HEK293 (cell line): ENCODE measurements around the gene PTCD1.

Experiments
- CTCF ChIA-PET: fragments of 350-600 bp; formaldehyde crosslinking; extraction: SDS; loops from one replicate; lab custom pipeline; 2021; ENCODE audit warnings: antibody characterized with exemption; lab: Yijun Ruan, JAX
- POLR2A ChIA-PET: fragments of 300-600 bp; formaldehyde crosslinking; extraction: SDS; loops from one replicate; lab custom pipeline; 2020; ENCODE audit warnings: antibody characterized with exemption, inconsistent platforms; lab: Yijun Ruan, JAX
- H3K27ac ChIP-seq: fragments of 200-500 bp; sonication (Bioruptor generic); 2 replicates; pipeline ENCODE4 v1.5.1; 2014; ENCODE audit warnings: low read depth, low read length, control low read depth, inconsistent platforms; ENCODE audit errors: extremely low read depth
- H3K36me3 ChIP-seq, 2 experiments: fragments of 200-500 bp in 1 of 2; sonication (Bioruptor generic) in 1 of 2; 1 replicate in 1 of 2; 2 replicates in 1 of 2; pipeline ENCODE4 v1.5.1; 2014 to 2017; ENCODE audit warnings: inconsistent platforms in 2 of 2, low read length in 2 of 2; ENCODE audit not compliant: control insufficient read depth in 2 of 2, insufficient read depth in 1 of 2
- H3K4me1 ChIP-seq: fragments of 200-500 bp; sonication (Bioruptor generic); 2 replicates; pipeline ENCODE4 v1.5.1; 2014; ENCODE audit warnings: mild to moderate bottlenecking, low read length, inconsistent platforms; ENCODE audit not compliant: control insufficient read depth, insufficient read depth
- H3K4me3 ChIP-seq: 2 replicates; pipeline ENCODE4 v1.5.1; 2011; ENCODE audit warnings: low read depth, mild to moderate bottlenecking, control low read depth, low read length, moderate library complexity
- H3K9me3 ChIP-seq: fragments of 200-500 bp; sonication (Bioruptor generic); 2 replicates; pipeline ENCODE4 v1.5.1; 2014; ENCODE audit warnings: low read depth, low read length, inconsistent platforms; ENCODE audit not compliant: control insufficient read depth, insufficient read depth
- GLIS1 ChIP-seq: fragments of 450-650 bp; formaldehyde crosslinking; IDR thresholded peaks from 2 replicates; pipeline ENCODE4 v1.5.1; 2016; ENCODE audit warnings: missing biosample characterization, missing genetic modification characterization
- KLF1 ChIP-seq: fragments of 450-650 bp; formaldehyde crosslinking; IDR thresholded peaks from 2 replicates; pipeline ENCODE4 v1.5.1; 2016; ENCODE audit warnings: missing biosample characterization, missing genetic modification characterization
- MEIS1 ChIP-seq: sonication (generic); formaldehyde crosslinking; IDR thresholded peaks from 2 replicates; pipeline ENCODE4 v1.8.1; 2022; ENCODE audit warnings: missing genetic modification reagents, mild to moderate bottlenecking, borderline replicate concordance
- MYNN ChIP-seq: fragments of 450-650 bp; formaldehyde crosslinking; IDR thresholded peaks from 2 replicates; pipeline ENCODE4 v1.5.1; 2016; ENCODE audit warnings: missing biosample characterization, missing genetic modification characterization, borderline replicate concordance
- MZF1 ChIP-seq: fragments of 450-650 bp; formaldehyde crosslinking; IDR thresholded peaks from 2 replicates; pipeline ENCODE4 v1.5.1; 2017; ENCODE audit warnings: missing biosample characterization, missing genetic modification characterization, borderline replicate concordance
- OVOL3 ChIP-seq: fragments of 450-650 bp; formaldehyde crosslinking; IDR thresholded peaks from 2 replicates; pipeline ENCODE4 v1.5.1; 2016; ENCODE audit warnings: missing biosample characterization, missing genetic modification characterization
- PRDM2 ChIP-seq: fragments of 450-650 bp; formaldehyde crosslinking; IDR thresholded peaks from 2 replicates; pipeline ENCODE4 v1.5.1; 2016; ENCODE audit warnings: missing biosample characterization, missing genetic modification characterization, borderline replicate concordance
- TRIM28 ChIP-seq: IDR thresholded peaks from 2 replicates; pipeline ENCODE4 v1.6.1; 2011; ENCODE audit warnings: low read length, control low read depth, borderline replicate concordance
- ZBTB48 ChIP-seq: fragments of 450-650 bp; formaldehyde crosslinking; IDR thresholded peaks from 2 replicates; pipeline ENCODE4 v1.5.1; 2016; ENCODE audit warnings: missing biosample characterization, missing genetic modification characterization
- ZEB2 ChIP-seq: fragments of 450-650 bp; formaldehyde crosslinking; IDR thresholded peaks from 2 replicates; pipeline ENCODE4 v1.5.1; 2016; ENCODE audit warnings: missing biosample characterization, missing genetic modification characterization
- ZIC2 ChIP-seq: fragments of 450-650 bp; formaldehyde crosslinking; IDR thresholded peaks from 2 replicates; pipeline ENCODE4 v1.5.1; 2016; ENCODE audit warnings: missing biosample characterization, missing genetic modification characterization
- ZNF121 ChIP-seq: fragments of 450-650 bp; formaldehyde crosslinking; IDR thresholded peaks from 2 replicates; pipeline ENCODE4 v1.5.1; 2016; ENCODE audit warnings: missing biosample characterization, missing genetic modification characterization
- ZNF19 ChIP-seq: fragments of 450-650 bp; formaldehyde crosslinking; IDR thresholded peaks from 2 replicates; pipeline ENCODE4; 2016; ENCODE audit warnings: missing biosample characterization, missing genetic modification characterization, low read depth
- ZNF202 ChIP-seq: fragments of 450-650 bp; formaldehyde crosslinking; IDR thresholded peaks from 2 replicates; pipeline ENCODE4 v1.5.1; 2016; ENCODE audit warnings: missing biosample characterization, missing genetic modification characterization, borderline replicate concordance
- ZNF223 ChIP-seq: fragments of 450-650 bp; formaldehyde crosslinking; IDR thresholded peaks from 2 replicates; pipeline ENCODE4 v1.5.1; 2016; ENCODE audit warnings: missing biosample characterization, missing genetic modification characterization
- ZNF23 ChIP-seq: fragments of 450-650 bp; formaldehyde crosslinking; IDR thresholded peaks from 2 replicates; pipeline ENCODE4 v1.5.1; 2016; ENCODE audit warnings: missing biosample characterization, missing genetic modification characterization, borderline replicate concordance
- ZNF391 ChIP-seq: fragments of 450-650 bp; formaldehyde crosslinking; IDR thresholded peaks from 2 replicates; pipeline ENCODE4 v1.5.1; 2016; ENCODE audit warnings: low read depth, missing biosample characterization, missing genetic modification characterization, borderline replicate concordance
- ZNF394 ChIP-seq: fragments of 450-650 bp; formaldehyde crosslinking; IDR thresholded peaks from 2 replicates; pipeline ENCODE4 v1.5.1; 2016; ENCODE audit warnings: missing biosample characterization, missing genetic modification characterization, mild to moderate bottlenecking, moderate library complexity, borderline replicate concordance
- ZNF416 ChIP-seq: fragments of 450-650 bp; formaldehyde crosslinking; IDR thresholded peaks from 2 replicates; pipeline ENCODE4 v1.5.1; 2016; ENCODE audit warnings: missing biosample characterization, missing genetic modification characterization
- ZNF514 ChIP-seq: fragments of 450-650 bp; formaldehyde crosslinking; IDR thresholded peaks from 2 replicates; pipeline ENCODE4 v1.5.1; 2016; ENCODE audit warnings: missing biosample characterization, missing genetic modification characterization
- ZNF664 ChIP-seq: fragments of 450-650 bp; formaldehyde crosslinking; IDR thresholded peaks from 2 replicates; pipeline ENCODE4 v1.5.1; 2016; ENCODE audit warnings: missing biosample characterization, missing genetic modification characterization
- ZNF830 ChIP-seq: fragments of 450-650 bp; IDR thresholded peaks from 2 replicates; pipeline ENCODE4 v1.5.0; 2018; ENCODE audit warnings: missing biosample characterization, missing genetic modification characterization, low read depth, mild to moderate bottlenecking, moderate library complexity
- TF ChIP-seq, protein P1 (sequence below): fragments of 450-650 bp; formaldehyde crosslinking; IDR thresholded peaks from 2 replicates; pipeline ENCODE4 v1.5.1; 2016; ENCODE audit warnings: missing biosample characterization, missing genetic modification characterization
- TF ChIP-seq, protein P2 (sequence below): IDR thresholded peaks from 2 replicates; pipeline ENCODE4 v1.6.1; 2011; ENCODE audit warnings: mild to moderate bottlenecking, low read depth, low read length, borderline replicate concordance

Gene PTCD1

DNA sequence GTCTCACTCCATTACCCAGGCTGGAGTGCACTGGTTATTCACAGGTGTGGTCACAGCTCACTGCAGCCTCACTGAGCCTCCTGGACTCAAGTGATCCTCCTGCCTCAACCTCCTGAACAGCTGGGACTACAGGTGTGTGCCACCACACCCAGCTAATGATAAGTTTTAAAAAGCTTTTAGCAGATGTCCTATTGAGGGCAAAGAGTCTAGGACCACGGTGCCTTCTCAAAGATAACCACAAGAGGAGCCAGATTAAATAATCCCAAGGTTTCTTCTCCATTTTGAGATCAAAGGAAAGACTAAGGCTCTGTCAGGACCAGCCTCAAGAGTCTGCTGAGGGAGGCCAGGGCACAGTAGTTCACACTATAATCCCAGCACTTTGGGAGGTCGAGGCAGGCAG lies 22.6 kb upstream of the PTCD1 start:
- Histone ChIP-seq H3K4me3 (no peak overlapping the region), H3K9me3 (no peaks in the 10 kb centered on the region), H3K36me3 (peaks cover 23 to 63% of the 10 kb centered on the region in 2 experiments), H3K27ac (no peak overlapping the region), H3K4me1 (no peaks in the 10 kb centered on the region)
- ChIA-PET CTCF (no interaction called here), POLR2A (interaction anchor here (1.3 kb wide), 1 partner anchor 43 kb away, joined by 6 read pairs; the partner anchor contains the start of gene ZKSCAN5)
- TF ChIP-seq GLIS1 (tag by site-specific recombination) (no peak), PRDM2 (no peak), ZNF391 (no peak), MYNN (tag by site-specific recombination) (no peak), ZNF830 (no peak)
- TF ChIP-seq, protein P1, sequence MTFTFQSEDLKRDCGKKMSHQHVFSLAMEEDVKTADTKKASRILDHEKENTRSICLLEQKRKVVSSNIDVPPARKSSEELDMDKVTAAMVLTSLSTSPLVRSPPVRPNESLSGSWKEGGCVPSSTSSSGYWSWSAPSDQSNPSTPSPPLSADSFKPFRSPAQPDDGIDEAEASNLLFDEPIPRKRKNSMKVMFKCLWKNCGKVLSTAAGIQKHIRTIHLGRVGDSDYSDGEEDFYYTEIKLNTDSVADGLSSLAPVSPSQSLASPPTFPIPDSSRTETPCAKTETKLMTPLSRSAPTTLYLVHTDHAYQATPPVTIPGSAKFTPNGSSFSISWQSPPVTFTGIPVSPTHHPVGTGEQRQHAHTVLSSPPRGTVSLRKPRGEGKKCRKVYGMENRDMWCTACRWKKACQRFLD = no peak

DNA sequence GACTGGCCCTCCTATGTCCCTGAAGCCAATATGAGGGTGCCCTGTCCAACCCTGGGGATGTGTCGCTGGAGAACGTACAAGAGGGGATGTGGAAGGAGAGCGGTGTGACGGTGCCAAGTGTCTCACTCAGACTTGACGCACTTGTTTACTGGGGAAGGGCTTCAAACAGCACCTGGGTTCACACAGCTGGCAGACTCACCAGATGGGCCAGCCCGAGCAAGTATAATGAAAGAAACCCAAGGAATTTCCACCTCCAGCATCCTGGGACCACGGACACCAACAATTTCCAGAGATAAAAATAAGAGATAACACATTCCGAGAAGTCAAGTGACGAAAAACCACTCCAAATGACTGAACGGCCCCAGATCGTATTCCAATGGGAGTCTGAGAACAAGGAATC lies 22.1 kb upstream of the PTCD1 start:
- TF ChIP-seq ZNF223 (tag by site-specific recombination) = no peak
- TF ChIP-seq ZNF121 = no peak
- TF ChIP-seq ZNF23 (tag by site-specific recombination) = no peak
- TF ChIP-seq KLF1 (tag by site-specific recombination) = no peak
- TF ChIP-seq OVOL3 (tag by site-specific recombination) = no peak
- no peak for TF ChIP-seq ZBTB48 (tag by site-specific recombination)
- TF ChIP-seq ZNF514 (tag by site-specific recombination) = no peak
- TF ChIP-seq ZNF664 (tag by site-specific recombination) = no peak
- TF ChIP-seq ZNF202 (tag by site-specific recombination) = no peak
- H3K36me3 ChIP-seq = peaks cover 23 to 69% of the 10 kb centered on the region in 2 experiments
- POLR2A ChIA-PET = interaction anchor here (1.3 kb wide), 1 partner anchor 44 kb away, joined by 6 read pairs; the partner anchor contains the start of gene ZKSCAN5
- H3K27ac ChIP-seq = no peak overlapping the region
- no peaks in the 10 kb centered on the region for H3K4me1 ChIP-seq
- no peaks in the 10 kb centered on the region for H3K9me3 ChIP-seq
- H3K4me3 ChIP-seq = no peak overlapping the region
- CTCF ChIA-PET = interaction anchor here (1.0 kb wide), 1 partner anchor 10 kb away, joined by 3 read pairs; no protein-coding TSS in a partner anchor

DNA sequence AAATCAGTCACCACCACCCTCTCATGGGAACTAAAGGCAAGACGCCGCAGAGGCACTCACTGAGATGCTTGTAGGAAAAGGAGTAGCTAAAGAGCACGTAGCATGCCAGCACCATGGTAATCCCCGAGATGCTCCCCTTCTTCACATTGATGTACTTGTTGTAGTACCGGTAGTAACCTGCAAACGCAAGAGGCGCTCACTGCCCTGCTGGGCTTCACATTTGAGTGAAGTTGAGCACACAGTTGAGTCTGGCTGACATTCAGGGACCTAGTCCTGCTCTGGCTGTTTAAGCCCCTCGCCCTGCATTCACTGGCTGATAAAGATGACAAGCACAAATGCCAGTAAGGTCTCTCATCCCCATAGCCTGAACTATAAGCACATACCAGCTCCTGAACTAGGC lies 20.5 kb upstream of the PTCD1 start:
- H3K27ac ChIP-seq = no peak overlapping the region
- H3K4me1 ChIP-seq = no peaks in the 10 kb centered on the region
- H3K36me3 ChIP-seq = peaks cover 19 to 82% of the 10 kb centered on the region in 2 experiments
- POLR2A ChIA-PET = interaction anchor here (0.6 kb wide), 1 partner anchor 12 kb away, joined by 3 read pairs; no protein-coding TSS in a partner anchor
- no peak overlapping the region for H3K4me3 ChIP-seq
- CTCF ChIA-PET = interaction anchor here (0.7 to 1.5 kb wide), 2 partner anchors 9 to 157 kb away, joined by 3 read pairs; no protein-coding TSS in a partner anchor
- no peaks in the 10 kb centered on the region for H3K9me3 ChIP-seq
- TF ChIP-seq, protein P2, sequence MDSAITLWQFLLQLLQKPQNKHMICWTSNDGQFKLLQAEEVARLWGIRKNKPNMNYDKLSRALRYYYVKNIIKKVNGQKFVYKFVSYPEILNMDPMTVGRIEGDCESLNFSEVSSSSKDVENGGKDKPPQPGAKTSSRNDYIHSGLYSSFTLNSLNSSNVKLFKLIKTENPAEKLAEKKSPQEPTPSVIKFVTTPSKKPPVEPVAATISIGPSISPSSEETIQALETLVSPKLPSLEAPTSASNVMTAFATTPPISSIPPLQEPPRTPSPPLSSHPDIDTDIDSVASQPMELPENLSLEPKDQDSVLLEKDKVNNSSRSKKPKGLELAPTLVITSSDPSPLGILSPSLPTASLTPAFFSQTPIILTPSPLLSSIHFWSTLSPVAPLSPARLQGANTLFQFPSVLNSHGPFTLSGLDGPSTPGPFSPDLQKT = no peak
- TF ChIP-seq MZF1 (tag by site-specific recombination) = peak; percentile 73
- TF ChIP-seq TRIM28 = peak; percentile 94; the same call in 1 of the 2 replicates
- peak; percentile 75; the same call in 1 of the 2 replicates for TF ChIP-seq ZNF394 (tag by site-specific recombination)
- TF ChIP-seq MEIS1 (CRISPR knock-in tag) = no peak
- TF ChIP-seq ZEB2 (tag by site-specific recombination) = no peak
- TF ChIP-seq ZNF121 = no peak
- no peak for TF ChIP-seq ZNF416 (tag by site-specific recombination)
- TF ChIP-seq ZNF19 (tag by site-specific recombination) = no peak
- no peak for TF ChIP-seq ZIC2 (tag by site-specific recombination)
